Gastroesophageal sphincter (tissue), 4 donors: ENCODE results near the gene HIGD2A. TPM values are rescaled to one million over a fixed set of nuclear protein-coding genes. Genes with fewer than 3 reads are reported as not detected.

Experiments used
- ATAC-seq: fragments of 150-250 bp; one replicate; pipeline ENCODE4 v1.9.1; 2016; ENCODE audit warnings: mild to moderate bottlenecking, moderate library complexity
- H3K27ac ChIP-seq, 4 donors: fragments of 200-600 bp; sonication (generic) in 3 of 4; 1 replicate in 3 of 4; 2 replicates in 1 of 4; pipeline ENCODE4 v1.5.1; 2016 to 2019
- H3K27me3 ChIP-seq: fragments of 200-600 bp; sonication (generic); one replicate; pipeline ENCODE4 v1.5.1; 2019
- H3K36me3 ChIP-seq, 2 donors: fragments of 200-600 bp; sonication (generic); one replicate each; pipeline ENCODE4 v1.5.1; 2019; ENCODE audit warnings: control low read depth in 1 of 2
- H3K4me1 ChIP-seq, 3 donors: fragments of 200-600 bp; sonication (generic); 1 replicate in 2 of 3; 2 replicates in 1 of 3; pipeline ENCODE4 v1.5.1; 2016 to 2019; ENCODE audit warnings: control low read depth in 2 of 3
- H3K4me3 ChIP-seq, 2 donors: fragments of 200-600 bp; sonication (generic); one replicate each; pipeline ENCODE4 v1.5.1; 2019; ENCODE audit warnings: mild to moderate bottlenecking in 1 of 2, moderate library complexity in 1 of 2
- H3K9me3 ChIP-seq, 3 donors: fragments of 200-600 bp; sonication (generic); one replicate each; pipeline ENCODE4 v1.5.1; 2017 to 2019; ENCODE audit warnings: control low read depth in 2 of 3
- CTCF ChIP-seq, 4 experiments: fragments of 200-600 bp in 2 of 4; fragments of 450-650 bp in 2 of 4; sonication (generic) in 1 of 4; IDR thresholded peaks; one replicate each; pipeline ENCODE4 v1.5.1; 2017 to 2019; ENCODE audit warnings: antibody characterized with exemption in 4 of 4, mild to moderate bottlenecking in 2 of 4, moderate library complexity in 2 of 4
- EP300 ChIP-seq: sonication (generic); formaldehyde crosslinking; IDR thresholded peaks from one replicate; pipeline ENCODE4 v1.6.1; 2017; ENCODE audit warnings: antibody characterized with exemption, mild to moderate bottlenecking
- POLR2A ChIP-seq, 2 donors: fragments of 450-650 bp; IDR thresholded peaks; one replicate each; pipeline ENCODE4 v1.6.1; 2017; ENCODE audit warnings: antibody characterized with exemption in 2 of 2, mild to moderate bottlenecking in 2 of 2, moderate library complexity in 1 of 2
- POLR2AphosphoS5 ChIP-seq: sonication (generic); formaldehyde crosslinking; IDR thresholded peaks from one replicate; pipeline ENCODE4 v1.6.1; 2017; ENCODE audit warnings: antibody characterized with exemption
- WGBS, 2 donors: methylation state at CpG; one replicate each; pipeline ENCODE4 v1.1.5; 2018; ENCODE audit warnings: low coverage in 1 of 2; 5-methylcytosine and 5-hydroxymethylcytosine counted together
- total RNA-seq, 4 donors: library from RNA; depleted of rRNA; stranded (reverse); fragments of >200 nt; gene quantifications; one replicate each; pipeline ENCODE4 v1.1.0, GENCODE V29; 2016

The HIGD2A gene
- total RNA-seq, 4 donors from 2014 or later: 87.1 to 190 (median 157) TPM

- peak overlapping the region in 1 of 2 donors; percentile 97 for H3K4me3 ChIP-seq
- peak overlapping the region in 3 of 4 donors; percentile 49 to 97 (median 94) for H3K27ac ChIP-seq
- H3K4me1 ChIP-seq: peaks cover 0 to 59% (median 32%) of the 10 kb centered on the region in 3 donors
- peaks cover 0 to 15% of the 10 kb centered on the region in 2 donors for H3K36me3 ChIP-seq
- ATAC-seq: no peak
- no peaks in the 10 kb centered on the region for H3K27me3 ChIP-seq
- no peak for TF ChIP-seq CTCF (IDR thresholded peaks at IDR 0.05)
- no peak for TF ChIP-seq EP300
- no peak for TF ChIP-seq POLR2A (IDR thresholded peaks at IDR 0.05)
- TF ChIP-seq POLR2AphosphoS5: no peak
- H3K9me3 ChIP-seq: no peaks in the 10 kb centered on the region
- 76% methylated on average over 3 of the region's 3 CpGs; no CpG with 5 or more reads in 1 of the 2 donors for WGBS, 2 donors
Measured at GRCh38 chr5:176414704-176415103, 26.2 kb downstream of the HIGD2A start.

- Histone ChIP-seq H3K4me1 (peaks cover 0 to 59% (median 32%) of the 10 kb centered on the region in 3 donors), H3K4me3 (peak overlapping the region; percentile 97), H3K9me3 (no peaks in the 10 kb centered on the region), H3K27me3 (no peaks in the 10 kb centered on the region), H3K27ac (peak overlapping the region; percentile 92 to 97 (median 94)), H3K36me3 (peaks cover 0 to 8% of the 10 kb centered on the region in 2 donors)
- ATAC-seq: no peak
- TF ChIP-seq POLR2A (IDR thresholded peaks at IDR 0.05) (no peak), EP300 (no peak), POLR2AphosphoS5 (no peak), CTCF (IDR thresholded peaks at IDR 0.05) (no peak)
- WGBS, 2 donors: 50 to 64% methylated on average over 7 to 13 of the region's 13 CpGs
Measured at GRCh38 chr5:176415240-176415951, 26.8 kb downstream of the HIGD2A start.

GRCh38 chr5:176415952-176416924, 27.7 kb downstream of the HIGD2A start, which contains the start of gene CLTB:
Gene CLTB (minus strand): TSS chr5:176416539. CDS start chr5:176416363, 176 bp downstream.
- H3K9me3 ChIP-seq: no peaks in the 10 kb centered on the region
- H3K27ac ChIP-seq: peak within 1 kb of the TSS; percentile 92 to 97 (median 94)
- H3K36me3 ChIP-seq: no peaks in the 10 kb centered on the region
- peaks cover 0 to 53% (median 32%) of the 10 kb centered on the region in 3 donors for H3K4me1 ChIP-seq
- H3K27me3 ChIP-seq: no peaks in the 10 kb centered on the region
- TF ChIP-seq POLR2AphosphoS5 (peak; percentile 86), EP300 (no peak), POLR2A (IDR thresholded peaks at IDR 0.05) (peak; percentile 82 to 95), CTCF (IDR thresholded peaks at IDR 0.05) (peak in 3 of 4 experiments; percentile 90 to 95 (median 94))
- peak within 1 kb of the TSS; percentile 97 for H3K4me3 ChIP-seq
- 43% methylated on average over 1 of the region's 107 CpGs; no CpG with 5 or more reads in 1 of the 2 donors for WGBS, 2 donors
- peak; percentile 97 for ATAC-seq

GRCh38 chr5:176416965-176417364, 28.4 kb downstream of the HIGD2A start:
- Histone ChIP-seq H3K4me3 (peak overlapping the region in 1 of 2 donors; percentile 97), H3K27me3 (no peaks in the 10 kb centered on the region), H3K36me3 (no peaks in the 10 kb centered on the region), H3K9me3 (no peaks in the 10 kb centered on the region), H3K4me1 (peaks cover 0 to 47% (median 29%) of the 10 kb centered on the region in 3 donors), H3K27ac (peak overlapping the region; percentile 14 to 97 (median 93))
- WGBS, 2 donors: 40 to 73% methylated on average over 5 to 11 of the region's 11 CpGs
- ATAC-seq: no peak
- no peak for TF ChIP-seq POLR2A (IDR thresholded peaks at IDR 0.05)
- no peak for TF ChIP-seq CTCF (IDR thresholded peaks at IDR 0.05)
- TF ChIP-seq POLR2AphosphoS5: no peak
- TF ChIP-seq EP300: no peak
